Measurements from ENCODE around the gene GNA12.

- TF ChIP-seq CTCF (IDR thresholded peaks at IDR 0.05; ENCODE audit: insufficient read depth, low read depth, low read length): no peak
- TF ChIP-seq EZH2 (IDR thresholded peaks at IDR 0.05; ENCODE audit: insufficient read depth, low read length): no peak
These were observed 144.9 kb downstream of the GNA12 start for GRCh38 chr7:2699289-2699620.
